Parathyroid adenoma (tissue), 2 donors: ENCODE results near the gene SYPL1.
A peak's percentile ranks its signal among the peaks of the same experiment; 100 is the strongest.

Experiments used
- H2AFZ ChIP-seq: fragments of 300-600 bp; sonication (generic); one replicate; pipeline ENCODE4 v1.7.0; 2017; ENCODE audit warnings: antibody characterized with exemption, mild to moderate bottlenecking
- H3K27ac ChIP-seq: fragments of 300-600 bp; sonication (generic); one replicate; pipeline ENCODE4 v1.7.0; 2017
- H3K27me3 ChIP-seq: fragments of 300-600 bp; sonication (generic); one replicate; pipeline ENCODE4 v1.7.0; 2017; ENCODE audit warnings: low read length; ENCODE audit not compliant: control insufficient read depth, insufficient read depth
- H3K36me3 ChIP-seq: fragments of 300-600 bp; sonication (generic); one replicate; pipeline ENCODE4 v1.7.0; 2017; ENCODE audit warnings: low read length; ENCODE audit not compliant: control insufficient read depth, insufficient read depth
- H3K4me1 ChIP-seq: fragments of 300-600 bp; sonication (generic); one replicate; pipeline ENCODE4 v1.7.0; 2017; ENCODE audit warnings: control low read depth
- H3K4me2 ChIP-seq: fragments of 300-600 bp; sonication (generic); one replicate; pipeline ENCODE4 v1.7.0; 2017; ENCODE audit warnings: low read length
- H3K4me3 ChIP-seq: fragments of 300-600 bp; sonication (generic); one replicate; pipeline ENCODE4 v1.7.0; 2017; ENCODE audit warnings: low read depth, low read length
- H3K79me2 ChIP-seq: fragments of 300-600 bp; sonication (generic); one replicate; pipeline ENCODE4 v1.7.0; 2017; ENCODE audit warnings: control low read depth
- H3K9ac ChIP-seq: fragments of 300-600 bp; sonication (generic); one replicate; pipeline ENCODE4 v1.7.0; 2017; ENCODE audit warnings: mild to moderate bottlenecking
- H3K9me3 ChIP-seq: fragments of 300-600 bp; sonication (generic); one replicate; pipeline ENCODE4 v1.7.0; 2017; ENCODE audit warnings: low read length; ENCODE audit not compliant: control insufficient read depth
- CTCF ChIP-seq: fragments of 300-600 bp; sonication (generic); IDR thresholded peaks from one replicate; pipeline ENCODE4 v1.7.0; 2017; ENCODE audit warnings: antibody characterized with exemption, mild to moderate bottlenecking
- donor health status: primary hyperparathyroidism.

SYPL1 gene

GRCh38 chr7:106064771-106065574 lies 47.1 kb downstream of the SYPL1 start:
- no peak for TF ChIP-seq CTCF
- Histone ChIP-seq H3K27me3 (no peaks in the 10 kb centered on the region), H2AFZ (peak overlapping the region; percentile 90), H3K79me2 (no peaks in the 10 kb centered on the region), H3K9ac (no peak overlapping the region), H3K4me3 (peak overlapping the region; percentile 19), H3K27ac (peak overlapping the region; percentile 88), H3K4me2 (peak overlapping the region; percentile 50), H3K4me1 (peaks cover 35% of the 10 kb centered on the region), H3K36me3 (no peaks in the 10 kb centered on the region), H3K9me3 (no peaks in the 10 kb centered on the region)

GRCh38 chr7:106064316-106064715 lies 47.8 kb downstream of the SYPL1 start:
- no peaks in the 10 kb centered on the region for H3K36me3 ChIP-seq
- no peak overlapping the region for H3K4me3 ChIP-seq
- peaks cover 29% of the 10 kb centered on the region for H3K4me1 ChIP-seq
- H3K27me3 ChIP-seq = no peaks in the 10 kb centered on the region
- TF ChIP-seq CTCF = no peak
- no peak overlapping the region for H3K9ac ChIP-seq
- H3K4me2 ChIP-seq = no peak overlapping the region
- peak overlapping the region; percentile 90 for H2AFZ ChIP-seq
- H3K9me3 ChIP-seq = no peaks in the 10 kb centered on the region
- no peaks in the 10 kb centered on the region for H3K79me2 ChIP-seq
- H3K27ac ChIP-seq = peak overlapping the region; percentile 88

GRCh38 chr7:106063692-106064091 lies 48.4 kb downstream of the SYPL1 start:
- Histone ChIP-seq H3K36me3 (no peaks in the 10 kb centered on the region), H3K27me3 (no peaks in the 10 kb centered on the region), H3K79me2 (no peaks in the 10 kb centered on the region), H3K4me1 (peaks cover 27% of the 10 kb centered on the region), H3K9ac (no peak overlapping the region), H3K4me3 (no peak overlapping the region), H2AFZ (no peak overlapping the region), H3K9me3 (no peaks in the 10 kb centered on the region), H3K4me2 (no peak overlapping the region), H3K27ac (no peak overlapping the region)
- no peak for TF ChIP-seq CTCF

GRCh38 chr7:106063024-106063423 lies 49.1 kb downstream of the SYPL1 start:
- H3K36me3 ChIP-seq = no peaks in the 10 kb centered on the region
- no peaks in the 10 kb centered on the region for H3K79me2 ChIP-seq
- no peak overlapping the region for H3K9ac ChIP-seq
- TF ChIP-seq CTCF = no peak
- no peaks in the 10 kb centered on the region for H3K9me3 ChIP-seq
- H3K4me1 ChIP-seq = peaks cover 30% of the 10 kb centered on the region
- H3K4me2 ChIP-seq = no peak overlapping the region
- H3K27ac ChIP-seq = no peak overlapping the region
- H2AFZ ChIP-seq = no peak overlapping the region
- H3K27me3 ChIP-seq = no peaks in the 10 kb centered on the region
- no peak overlapping the region for H3K4me3 ChIP-seq

- no peak for TF ChIP-seq CTCF
- no peak overlapping the region for H3K4me3 ChIP-seq
- no peak overlapping the region for H2AFZ ChIP-seq
- H3K27ac ChIP-seq = no peak overlapping the region
- H3K4me2 ChIP-seq = no peak overlapping the region
- no peak overlapping the region for H3K9ac ChIP-seq
- H3K79me2 ChIP-seq = no peaks in the 10 kb centered on the region
- no peaks in the 10 kb centered on the region for H3K27me3 ChIP-seq
- peaks cover 34% of the 10 kb centered on the region for H3K4me1 ChIP-seq
- no peaks in the 10 kb centered on the region for H3K36me3 ChIP-seq
- no peaks in the 10 kb centered on the region for H3K9me3 ChIP-seq
Observed at GRCh38 chr7:106062521-106062931, 49.6 kb downstream of the SYPL1 start.
